Activated effector memory CD4-positive, alpha-beta T cell treated with Interleukin-2 at 50 U/mL for 16 hours (primary cell): Measurements from ENCODE around the gene DGKB.

ENCODE experiments used
- DNase-seq: peaks from one replicate; pipeline ENCODE4 v3.0.0-alpha.2; 2020

Gene DGKB

DNA sequence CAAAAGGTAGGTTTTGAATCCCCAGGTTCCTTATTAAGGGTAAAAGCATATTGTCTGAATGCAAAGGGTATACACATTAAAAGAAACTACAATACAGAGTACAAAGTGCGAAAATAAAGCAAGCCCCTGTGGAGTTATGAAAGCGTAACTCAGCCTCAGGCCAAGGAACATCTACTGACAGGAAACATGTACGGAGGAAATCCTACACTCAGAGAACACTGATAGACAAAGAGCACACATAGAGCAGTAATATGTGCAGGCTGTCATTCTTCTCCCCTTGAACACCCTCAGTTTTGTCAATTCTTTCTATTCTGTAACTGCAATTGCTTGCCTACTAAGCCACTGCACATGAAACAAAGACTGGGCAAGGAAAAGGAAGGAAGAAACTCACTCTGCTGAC lies 150.2 kb downstream of the DGKB start:
- DNase-seq: no peak

DNA sequence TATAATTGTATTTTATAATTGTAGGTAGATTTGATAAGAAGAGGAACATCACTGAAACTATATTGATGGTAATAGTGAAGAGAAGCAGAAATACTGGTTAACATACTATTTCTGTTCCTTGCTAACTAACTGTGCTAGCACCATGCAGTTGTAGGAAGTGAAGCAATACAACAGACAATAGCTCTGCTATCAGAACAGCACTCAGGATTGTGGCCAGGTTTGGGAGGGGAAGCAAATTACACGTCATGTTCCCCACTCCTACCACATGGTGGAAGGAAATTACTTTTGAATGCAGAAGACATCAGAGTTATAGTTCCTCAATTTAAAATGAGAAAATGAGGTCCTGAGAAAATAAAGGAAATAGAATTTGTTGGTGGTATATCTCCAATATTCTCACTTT lies 151.1 kb downstream of the DGKB start:
- no peak for DNase-seq

- no peak for DNase-seq
These were observed 154.1 kb downstream of the DGKB start for GRCh38 chr7:14748461-14748860.

DNA sequence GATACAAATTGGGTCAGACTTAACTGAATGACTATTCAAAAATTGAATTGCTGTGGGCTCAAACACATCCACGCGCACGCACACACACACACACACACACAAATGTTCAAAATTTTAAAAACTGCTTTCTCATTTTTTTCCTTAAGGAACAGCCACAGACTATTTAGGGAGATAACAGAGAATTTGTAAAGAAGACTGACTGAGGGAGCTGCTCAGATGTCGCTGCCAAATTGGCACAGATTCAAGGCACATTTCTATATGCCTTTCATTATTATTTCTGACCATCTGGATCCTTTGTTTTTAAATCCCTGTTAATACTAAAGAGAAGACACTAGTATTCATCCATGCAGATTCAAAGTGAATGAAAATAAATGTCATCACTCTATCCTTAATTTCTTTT lies 154.8 kb downstream of the DGKB start:
- no peak for DNase-seq

GRCh38 chr7:14745076-14745475 lies 157.5 kb downstream of the DGKB start:
- no peak for DNase-seq

- no peak for DNase-seq
These were observed 161.9 kb downstream of the DGKB start for GRCh38 chr7:14740606-14741005.

DNA sequence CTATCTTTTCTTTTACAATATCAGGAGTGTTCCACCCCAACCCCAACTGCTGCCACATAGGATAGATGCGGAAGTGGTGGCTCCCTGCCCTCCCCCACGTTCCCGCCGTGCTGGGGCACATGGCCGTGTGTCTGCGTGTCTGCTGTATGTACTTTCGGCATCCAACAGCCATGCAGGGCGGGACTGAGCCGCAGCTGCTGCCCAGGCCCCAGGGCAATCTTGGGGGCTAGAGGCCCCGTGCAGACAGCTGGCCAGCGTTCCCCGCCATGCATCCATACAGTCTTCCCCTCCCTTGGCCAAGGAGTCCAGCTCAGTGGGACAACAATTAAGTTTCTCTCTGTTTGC lies 162.7 kb downstream of the DGKB start:
- no peak for DNase-seq

DNA sequence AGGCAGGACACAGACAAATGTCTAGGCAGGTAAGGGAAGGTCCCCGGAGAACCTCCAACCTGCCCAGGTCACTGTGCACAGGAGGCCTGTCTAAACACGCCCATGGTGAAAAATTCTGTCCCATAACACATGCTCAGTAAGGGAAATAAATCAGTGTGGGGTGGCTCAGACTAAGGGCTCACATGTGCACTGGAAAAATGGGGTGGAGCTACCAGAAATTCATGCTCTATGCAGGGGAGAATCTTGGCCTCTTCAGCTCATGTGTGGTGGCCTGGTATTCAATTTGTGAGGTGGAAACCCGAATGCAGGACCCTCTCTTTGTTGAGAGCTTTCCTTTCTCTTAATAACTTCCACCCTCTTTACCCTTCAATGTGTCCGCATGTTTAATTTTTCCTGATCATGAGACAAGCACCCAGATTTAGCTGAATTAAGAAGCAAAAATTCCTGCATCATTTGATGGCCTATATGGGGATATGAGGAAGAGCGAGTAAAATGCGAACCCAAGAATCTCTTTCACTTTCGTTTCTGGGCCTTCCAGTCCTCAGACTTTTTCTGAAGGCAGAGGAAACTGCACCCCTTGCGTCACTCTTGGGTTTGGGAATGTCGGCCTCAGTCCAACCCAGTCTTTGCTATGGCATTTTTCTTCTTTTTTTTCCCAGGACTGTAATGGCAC lies 163.2 kb downstream of the DGKB start:
- no peak for DNase-seq

GRCh38 chr7:14738086-14738485 lies 164.5 kb downstream of the DGKB start:
- no peak for DNase-seq

- no peak for DNase-seq
These were observed 167.7 kb downstream of the DGKB start for GRCh38 chr7:14734839-14735321.

- no peak for DNase-seq
These were observed 181.8 kb downstream of the DGKB start for GRCh38 chr7:14720785-14721184.

DNA sequence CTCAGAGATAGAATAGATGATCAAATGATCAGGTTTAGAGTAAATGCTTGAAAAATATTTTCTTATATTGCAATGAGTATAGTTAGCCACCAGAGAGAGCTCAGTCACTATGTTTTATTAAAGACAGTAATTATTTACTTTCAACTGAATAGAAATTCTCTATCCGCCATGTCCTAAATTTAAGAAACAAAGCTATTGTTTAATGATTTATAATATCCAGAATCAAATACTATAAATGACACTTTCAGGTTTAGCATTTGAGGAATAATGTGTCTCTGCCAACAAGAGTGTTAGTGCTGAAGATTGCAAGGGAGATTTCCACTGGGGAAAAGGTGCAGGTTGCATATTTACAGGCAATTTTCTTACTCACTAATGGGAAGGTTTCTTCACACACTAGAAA lies 184.7 kb downstream of the DGKB start:
- no peak for DNase-seq

- no peak for DNase-seq
These were observed 185.4 kb downstream of the DGKB start for GRCh38 chr7:14717169-14717568.

GRCh38 chr7:14714161-14714728 lies 188.3 kb downstream of the DGKB start:
- DNase-seq: no peak

GRCh38 chr7:14698239-14698638 lies 204.3 kb downstream of the DGKB start:
- DNase-seq: no peak

DNA sequence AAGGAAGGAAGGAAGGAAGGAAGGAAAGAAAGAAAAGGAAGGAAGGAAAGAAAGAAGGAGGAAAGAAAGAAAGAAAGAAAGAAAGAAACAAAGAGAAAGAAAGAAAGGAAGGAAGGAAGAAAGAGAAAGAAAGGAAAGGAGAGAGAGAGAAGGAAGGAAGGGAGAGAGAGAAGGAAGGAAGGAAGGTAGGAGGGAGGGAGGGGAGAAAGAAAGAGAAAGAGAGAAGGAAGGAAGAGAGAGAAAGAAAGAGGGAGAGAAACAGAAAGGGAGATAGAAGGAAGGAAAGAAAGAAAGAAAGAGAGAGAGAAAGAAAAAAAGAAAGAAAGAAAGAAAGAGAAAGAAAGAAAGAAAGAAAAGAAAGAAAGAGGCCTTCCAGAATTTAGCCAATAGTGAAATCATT lies 204.9 kb downstream of the DGKB start:
- no peak for DNase-seq

DNA sequence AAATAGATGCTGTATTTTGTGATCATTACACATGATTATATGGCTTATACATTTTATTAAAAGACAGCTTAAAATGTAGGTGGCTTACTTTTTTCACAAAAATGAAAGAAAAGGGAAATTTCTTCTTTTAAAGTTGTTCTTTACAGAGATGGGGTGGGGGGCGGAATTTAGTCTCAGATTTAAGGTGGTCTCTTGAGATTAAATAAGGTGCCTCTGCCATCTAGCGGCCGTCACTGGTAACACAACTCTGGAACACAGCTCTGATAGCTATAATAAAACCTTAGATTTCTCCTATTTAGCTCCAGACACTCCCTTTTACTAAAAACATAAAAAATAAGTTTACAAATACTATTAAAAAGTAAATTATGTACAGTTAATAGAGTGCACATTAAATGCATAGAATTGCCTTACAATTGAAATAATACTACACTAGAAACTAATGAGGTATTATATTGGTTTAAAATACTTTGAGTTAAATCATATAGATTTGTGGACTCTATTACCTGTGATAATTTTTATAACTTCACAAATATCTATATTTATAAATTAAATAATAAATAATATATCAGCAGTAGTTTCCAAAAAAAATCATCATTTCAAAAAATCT lies 210.9 kb downstream of the DGKB start:
- DNase-seq: peak; percentile 14

GRCh38 chr7:14691034-14691433 lies 211.5 kb downstream of the DGKB start:
- DNase-seq: no peak

DNA sequence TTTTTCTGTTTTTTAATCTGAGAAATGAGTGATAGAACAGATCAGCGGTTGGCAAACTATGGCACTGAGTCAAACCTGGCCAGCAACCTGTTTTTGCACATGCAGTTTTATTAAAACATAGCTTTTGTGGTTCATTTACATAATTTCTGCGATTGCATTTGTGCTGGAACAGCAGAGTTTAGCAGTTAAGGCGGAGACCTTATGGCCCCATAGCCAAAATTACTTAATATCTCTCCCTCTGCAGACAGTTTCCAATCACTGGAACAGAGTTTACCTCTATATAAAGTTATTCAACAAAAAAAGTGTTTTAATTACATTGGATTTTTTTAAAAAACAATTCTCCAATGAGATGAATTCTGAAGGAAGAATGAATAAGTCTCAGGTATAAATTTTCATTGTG lies 212.1 kb downstream of the DGKB start:
- no peak for DNase-seq

- no peak for DNase-seq
These were observed 212.5 kb downstream of the DGKB start for GRCh38 chr7:14690075-14690474.

- no peak for DNase-seq
These were observed 214.3 kb downstream of the DGKB start for GRCh38 chr7:14688208-14688607.

DNA sequence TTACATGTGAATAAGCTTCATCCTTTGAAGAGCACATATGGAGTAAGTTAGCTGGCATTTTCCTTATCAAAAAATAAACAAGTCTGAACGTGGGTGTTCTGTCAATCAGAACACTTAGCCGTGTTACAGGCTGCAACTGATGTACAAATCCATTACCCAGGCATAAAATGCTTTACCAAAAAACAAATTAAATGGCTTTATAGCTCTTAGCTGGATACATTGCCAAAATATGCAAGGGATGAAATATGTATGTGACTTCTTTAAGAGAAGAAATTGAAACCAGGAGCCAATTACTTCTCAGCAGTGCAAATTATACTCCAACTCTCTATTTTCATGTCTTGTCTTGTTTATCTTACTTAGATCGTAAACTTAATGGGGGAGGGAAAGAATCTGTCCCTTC lies 214.8 kb downstream of the DGKB start:
- DNase-seq: no peak

DNA sequence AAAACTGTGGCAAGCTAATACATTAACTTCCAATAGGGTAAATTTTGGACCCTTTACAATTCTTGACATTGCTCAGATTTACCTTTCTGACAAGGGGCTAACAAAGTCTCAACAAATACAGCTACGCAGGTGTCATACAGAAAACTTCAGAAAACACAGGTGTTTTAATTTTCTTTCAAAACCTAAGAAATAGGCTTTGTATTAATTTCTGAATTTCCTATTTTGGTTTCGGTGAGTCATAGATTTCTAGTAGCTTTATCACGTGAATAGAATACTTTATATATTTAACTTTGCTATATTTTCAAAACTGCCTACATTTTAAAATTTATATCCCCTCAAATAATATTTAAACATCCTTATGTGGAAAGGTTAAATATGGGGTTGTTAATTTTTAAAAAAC lies 215.3 kb downstream of the DGKB start:
- DNase-seq: no peak

DNA sequence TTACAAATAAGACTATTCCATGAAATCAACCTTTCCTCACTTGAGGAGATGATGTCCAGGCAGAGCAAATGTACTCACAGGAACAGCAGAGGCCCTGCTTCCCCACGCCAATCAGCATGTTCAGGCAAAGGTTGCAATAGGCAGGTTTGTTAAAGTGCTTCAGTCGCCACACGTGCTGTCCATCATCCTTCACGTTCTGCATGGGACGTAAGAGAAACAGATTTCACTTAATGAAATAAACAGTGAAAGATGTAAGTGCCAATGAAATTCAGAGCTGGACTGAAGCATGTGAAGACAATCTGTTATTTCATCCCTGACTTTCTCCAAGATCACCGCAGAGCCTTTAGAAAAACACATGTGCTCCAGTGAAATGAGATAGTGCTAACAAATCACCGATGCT lies 217.4 kb downstream of the DGKB start:
- no peak for DNase-seq
